GM12878 (cell line): Measurements from ENCODE around the gene RGSL1.

Experiments used
- CTCF ChIP-seq, 3 experiments: IDR thresholded peaks in 2 of 3; conservative IDR thresholded peaks in 1 of 3; 2 replicates each; pipeline ENCODE4 v1.5.1; 2011; ENCODE audit warnings: low read depth in 3 of 3, low read length in 3 of 3, mild to moderate bottlenecking in 3 of 3, control low read depth in 2 of 3, moderate library complexity in 2 of 3, inconsistent platforms in 1 of 3, mixed read lengths in 1 of 3; ENCODE audit not compliant: control insufficient read depth in 2 of 3, insufficient read depth in 1 of 3; ENCODE audit errors: extremely low read depth in 1 of 3
- FOS ChIP-seq: IDR thresholded peaks from 3 replicates; pipeline ENCODE4 v1.6.1; 2011; ENCODE audit warnings: borderline replicate concordance; ENCODE audit not compliant: insufficient read length; ENCODE audit errors: extremely low read depth
- IKZF1 ChIP-seq: fragments of 450-650 bp; conservative IDR thresholded peaks from 2 replicates; pipeline ENCODE4 v1.6.1; 2017; ENCODE audit warnings: antibody characterized with exemption, mild to moderate bottlenecking
- RFX5 ChIP-seq: IDR thresholded peaks from 2 replicates; pipeline ENCODE4 v1.6.1; 2011; ENCODE audit warnings: low read depth, low read length, improper control_type of control experiment

GRCh38 chr1:182575540-182576149, 125.7 kb downstream of the RGSL1 start:
- no peak for TF ChIP-seq CTCF (IDR thresholded peaks at IDR 0.05 in 2 of 3, conservative IDR thresholded peaks at IDR 0.05 in 1 of 3; ENCODE audit: control insufficient read depth in 2 of 3, extremely low read depth in 1 of 3, insufficient read depth in 1 of 3, low read depth in 3 of 3, low read length in 3 of 3)
- TF ChIP-seq RFX5: no peak
- TF ChIP-seq IKZF1: no peak
- no peak for TF ChIP-seq FOS
